Measurements from ENCODE around the gene RBM23. TPM values are rescaled to one million over a fixed set of nuclear protein-coding genes. Genes with fewer than 3 reads are reported as not detected.

The RBM23 gene
- total RNA-seq, 1 donor from 2014 or later = 95.9 TPM

DNA sequence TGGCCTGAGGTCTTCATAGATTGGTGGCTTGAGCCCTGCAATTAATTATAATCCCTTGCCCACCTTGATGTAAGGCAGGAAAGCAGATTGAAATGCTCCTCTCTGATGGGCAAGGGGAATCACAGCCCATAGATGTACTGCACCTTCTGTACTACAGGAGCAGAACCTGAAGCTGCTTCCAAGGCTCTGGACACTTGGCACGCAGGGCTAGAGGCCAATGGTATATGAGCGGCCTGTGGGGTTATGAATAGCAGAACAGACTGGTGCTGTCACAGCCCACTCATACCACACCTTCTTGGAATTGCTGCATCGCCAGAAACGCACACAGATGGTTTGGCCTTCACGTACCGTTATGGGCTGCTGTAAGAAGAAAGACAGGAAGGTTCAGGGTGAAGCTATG, 1.7 kb upstream of the RBM23 start:
- intact Hi-C loops (cut with micrococcal nuclease) = loop anchor here (10.0 kb wide), 1 partner anchor 1536 kb away; the partner anchor contains the start of gene SUPT16H

DNA sequence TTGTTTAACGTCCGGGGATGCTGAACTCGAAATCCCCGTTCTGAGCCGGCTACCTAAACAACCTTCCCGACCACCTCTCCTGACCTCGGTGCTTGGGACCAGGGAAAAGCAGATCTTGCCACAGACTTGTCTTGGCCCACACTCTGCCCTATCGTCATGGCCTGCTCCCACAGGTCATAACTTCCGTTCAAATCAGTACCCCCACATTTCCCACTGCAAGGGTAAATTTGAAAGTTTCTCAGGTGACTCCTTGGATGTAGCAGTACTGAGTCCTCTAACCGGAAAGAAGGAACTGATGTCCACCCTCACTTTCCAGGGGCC, 612 bp upstream of the RBM23 start:
- intact Hi-C loops (cut with micrococcal nuclease) = loop anchor here (1.0 to 10.0 kb wide), 18 partner anchors 10 to 1651 kb away; partner anchors contain the start of genes ACIN1, C14orf119, DAD1 and EMC9

DNA sequence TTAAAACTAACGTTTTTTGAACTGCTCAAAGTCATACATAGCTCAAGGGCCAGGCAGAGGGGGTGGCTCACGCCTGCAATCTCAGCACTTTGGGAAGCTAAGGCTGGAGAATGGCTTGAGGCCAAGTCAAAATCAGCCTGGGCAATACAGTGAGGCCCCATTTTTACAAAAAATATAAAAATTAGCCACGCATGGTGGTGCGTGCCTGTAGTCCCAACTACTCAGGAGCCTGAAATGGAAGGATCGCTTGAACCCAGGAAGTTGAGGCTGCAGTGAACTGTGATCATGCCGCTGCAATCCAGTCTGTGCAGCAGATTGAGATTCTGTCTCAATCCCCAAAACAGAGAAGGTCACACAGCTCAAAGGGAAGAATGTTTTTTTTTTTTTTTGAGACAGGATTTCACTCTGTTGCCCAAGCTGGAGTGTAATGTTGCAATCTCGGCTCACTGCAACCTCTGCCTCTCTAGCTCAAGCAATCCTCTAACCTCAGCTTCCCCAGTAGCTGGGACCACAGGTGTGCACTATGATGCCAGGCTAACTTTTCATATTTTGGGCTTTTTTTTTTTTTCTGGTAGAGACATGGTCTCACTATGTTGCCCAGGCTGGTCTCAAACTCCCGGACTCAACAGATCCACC, 2.9 kb downstream of the RBM23 start:
- intact Hi-C loops (cut with micrococcal nuclease) = loop anchor here (10.0 kb wide), 1 partner anchor 1229 kb away; the partner anchor contains the start of genes EMC9, PSME2 and RNF31

DNA sequence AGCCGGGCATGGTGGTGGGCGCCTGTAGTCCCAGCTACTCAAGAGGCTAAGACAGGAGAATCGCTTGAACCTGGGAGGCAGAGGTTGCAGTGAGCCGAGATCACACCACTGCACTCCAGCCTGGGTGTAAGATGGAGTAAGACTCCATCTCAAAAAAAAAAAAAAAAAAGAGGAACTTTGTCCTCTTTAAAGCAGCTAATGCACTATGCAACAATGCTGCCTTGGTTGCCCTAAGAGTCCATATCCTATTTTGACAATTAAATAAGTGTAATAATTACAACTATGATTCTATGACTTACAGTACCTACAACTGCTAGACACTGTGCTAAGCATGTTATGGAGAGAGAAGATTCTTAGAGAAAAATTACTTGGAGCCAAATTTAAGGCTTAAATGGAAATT, 4.1 kb downstream of the RBM23 start:
- intact Hi-C loops (cut with micrococcal nuclease) = loop anchor here (10.0 kb wide), 1 partner anchor 1230 kb away; the partner anchor contains the start of genes EMC9, PSME2 and RNF31

DNA sequence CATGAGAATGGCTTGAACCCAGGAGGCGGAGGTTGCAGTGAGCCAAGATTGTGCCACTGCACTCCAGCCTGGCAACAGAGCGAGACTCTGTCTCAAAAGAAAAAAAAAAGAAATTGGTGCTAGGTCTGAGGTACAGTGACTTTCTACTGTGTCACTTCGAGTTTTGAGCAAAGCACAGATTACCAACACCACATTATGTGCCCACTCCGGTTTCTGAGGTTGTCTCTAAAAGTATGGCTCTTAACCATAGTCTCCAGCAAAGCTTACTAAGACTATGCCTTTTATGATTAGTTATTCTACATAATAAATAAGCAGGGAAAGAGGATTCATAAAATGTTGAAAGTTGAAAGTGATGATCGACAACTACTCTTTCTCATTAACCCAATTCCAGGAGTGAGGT, 8.0 kb downstream of the RBM23 start:
- intact Hi-C loops (cut with micrococcal nuclease) = loop anchor here (10.0 kb wide), 1 partner anchor 1234 kb away; the partner anchor contains the start of genes EMC9, PSME2 and RNF31

GRCh38 chr14:22908601-22909000, 10.3 kb downstream of the RBM23 start:
- intact Hi-C loops (cut with micrococcal nuclease) = no loop called here

DNA sequence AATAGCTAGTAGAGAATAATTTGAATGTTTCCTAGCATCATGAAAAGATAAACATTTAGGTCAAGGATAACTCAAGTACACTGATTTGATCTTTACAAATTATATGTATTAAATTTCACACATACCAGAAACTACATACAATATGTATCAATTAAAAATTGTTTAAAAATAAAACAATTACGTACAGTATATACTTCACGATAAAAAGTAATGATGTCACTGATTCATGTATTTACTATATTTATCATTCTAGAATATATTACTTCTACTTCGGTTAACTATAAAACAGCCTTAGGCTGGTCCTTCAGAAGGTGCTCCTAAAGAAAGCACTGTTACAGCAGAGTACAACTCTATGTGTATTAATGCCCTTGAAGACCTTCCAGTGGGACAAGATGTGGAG, 11.5 kb downstream of the RBM23 start:
- intact Hi-C loops (cut with micrococcal nuclease) = no loop called here

DNA sequence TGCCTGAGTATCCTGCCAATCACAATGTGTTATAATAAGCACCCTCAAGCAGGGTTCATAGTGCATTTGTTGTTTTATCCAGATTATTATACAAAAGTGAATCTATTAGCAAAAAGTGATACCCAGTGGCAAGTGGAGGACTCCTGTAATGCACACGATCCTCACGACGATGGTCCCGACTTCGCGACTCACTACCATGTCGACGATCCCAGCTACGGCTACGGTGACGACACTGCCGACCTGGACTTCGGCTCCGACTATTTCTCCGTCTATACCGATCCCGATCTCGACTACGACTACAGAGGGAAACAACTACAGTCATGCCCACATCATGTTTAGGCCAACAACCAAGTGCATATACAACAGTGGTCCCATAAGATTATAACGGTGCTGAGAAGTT, 12.9 kb downstream of the RBM23 start:
- intact Hi-C loops (cut with micrococcal nuclease) = no loop called here

- intact Hi-C loops (cut with micrococcal nuclease) = no loop called here
Measured at GRCh38 chr14:22905627-22906026, 13.3 kb downstream of the RBM23 start.

DNA sequence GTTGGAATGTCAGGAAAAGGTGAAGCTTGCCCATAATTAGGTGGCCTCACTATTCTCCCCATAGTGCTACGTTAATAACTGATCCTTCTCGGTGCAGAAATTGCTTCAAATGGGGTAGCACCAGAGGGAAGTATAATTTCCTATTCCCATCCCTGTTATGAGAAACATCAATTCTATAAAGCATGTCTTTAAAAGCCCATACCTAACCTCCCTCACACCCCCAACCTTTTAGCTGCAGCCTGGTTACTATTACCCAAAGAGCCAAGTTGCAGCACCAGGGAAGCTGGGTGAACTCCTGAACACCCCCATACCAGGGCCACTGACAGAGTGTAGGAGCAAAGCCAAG, 15.2 kb downstream of the RBM23 start:
- intact Hi-C loops (cut with micrococcal nuclease) = loop anchor here (5.0 kb wide), 1 partner anchor 251 kb away; no protein-coding TSS in a partner anchor

DNA sequence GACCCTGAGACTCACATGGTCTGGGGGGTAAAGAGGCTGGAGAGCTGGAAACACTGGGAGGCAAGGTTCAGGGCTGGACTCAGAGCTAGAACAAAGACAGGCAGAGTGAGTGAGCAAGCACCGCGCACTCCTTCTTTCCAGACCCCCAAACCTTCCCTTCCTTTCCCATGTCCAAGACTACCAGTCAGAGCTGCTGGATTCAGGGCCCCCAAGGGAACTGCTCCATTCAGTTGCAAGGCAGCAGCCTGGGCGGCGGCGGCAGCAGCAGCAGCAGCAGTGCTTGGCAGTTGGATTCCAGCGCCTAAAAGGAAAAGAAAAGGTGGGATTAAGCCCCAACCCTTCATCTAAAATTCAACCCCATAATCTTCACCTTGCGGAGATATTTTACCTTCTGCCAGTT, 17.1 kb downstream of the RBM23 start:
- intact Hi-C loops (cut with micrococcal nuclease) = loop anchor here (5.0 kb wide), 1 partner anchor 249 kb away; no protein-coding TSS in a partner anchor

DNA sequence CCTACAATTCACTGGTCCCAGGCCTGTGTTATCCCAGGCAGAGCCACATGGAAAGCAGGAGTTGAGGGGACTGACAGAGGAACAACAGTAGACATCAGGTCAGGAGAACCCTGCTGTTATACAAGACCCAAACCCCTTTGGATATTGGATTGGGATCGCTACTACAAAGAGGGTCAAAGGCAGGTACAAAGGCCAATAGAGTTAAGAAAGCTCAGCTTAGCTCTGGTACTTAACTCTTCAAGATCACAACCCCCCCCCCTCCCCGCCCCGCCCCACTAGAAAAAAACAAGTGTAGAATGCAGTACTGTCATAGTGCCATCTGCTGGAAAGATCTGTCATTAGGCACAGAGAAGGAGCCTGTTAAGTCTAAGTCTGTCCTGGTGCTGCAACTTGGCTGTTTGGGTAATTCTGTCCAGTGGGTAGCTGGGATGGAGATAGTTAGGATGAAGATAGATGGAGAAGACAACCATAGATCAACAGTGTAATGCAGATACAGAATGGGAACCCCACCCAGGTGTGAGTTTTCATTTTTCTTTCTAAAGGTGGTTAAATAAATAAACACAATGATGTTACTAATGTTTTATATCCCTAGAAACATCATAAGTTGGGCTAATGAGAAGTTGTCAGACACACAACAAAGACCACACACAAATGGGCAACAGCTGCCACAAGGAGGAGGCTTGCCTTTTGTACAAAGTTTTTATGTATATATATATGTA, 18.7 kb downstream of the RBM23 start:
- intact Hi-C loops (cut with micrococcal nuclease) = loop anchor here (1.0 to 5.0 kb wide), 6 partner anchors 28 to 343 kb away; no protein-coding TSS in a partner anchor

- intact Hi-C loops (cut with micrococcal nuclease) = loop anchor here (5.0 kb wide), 1 partner anchor 186 kb away; no protein-coding TSS in a partner anchor
Measured at GRCh38 chr14:22898302-22899090, 20.5 kb downstream of the RBM23 start.

- intact Hi-C loops (cut with micrococcal nuclease) = loop anchor here (5.0 kb wide), 1 partner anchor 185 kb away; no protein-coding TSS in a partner anchor
Measured at GRCh38 chr14:22897357-22897756, 21.6 kb downstream of the RBM23 start.

DNA sequence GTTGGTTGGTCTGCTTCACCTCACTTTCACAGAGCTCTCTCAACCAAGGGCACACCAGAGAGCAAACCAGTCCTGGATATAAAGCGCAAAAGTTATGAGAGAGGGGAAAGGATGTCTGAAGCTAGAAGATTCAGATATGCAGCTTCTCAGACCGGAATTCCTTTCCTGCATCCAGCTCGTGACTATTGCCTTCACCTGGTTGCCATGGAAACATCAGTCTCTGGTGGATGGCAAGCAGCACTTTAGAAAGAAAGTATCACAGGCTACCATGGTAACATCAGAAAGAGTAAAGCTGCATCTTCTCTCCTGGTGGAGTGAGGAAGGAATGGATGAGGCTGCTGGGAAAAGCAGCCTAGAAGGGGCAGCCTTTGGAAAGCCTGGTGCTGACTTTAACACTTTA, 22.2 kb downstream of the RBM23 start:
- intact Hi-C loops (cut with micrococcal nuclease) = loop anchor here (5.0 kb wide), 1 partner anchor 184 kb away; no protein-coding TSS in a partner anchor

- intact Hi-C loops (cut with micrococcal nuclease) = loop anchor here (5.0 kb wide), 1 partner anchor 184 kb away; no protein-coding TSS in a partner anchor
Measured at GRCh38 chr14:22896356-22896755, 22.6 kb downstream of the RBM23 start.

DNA sequence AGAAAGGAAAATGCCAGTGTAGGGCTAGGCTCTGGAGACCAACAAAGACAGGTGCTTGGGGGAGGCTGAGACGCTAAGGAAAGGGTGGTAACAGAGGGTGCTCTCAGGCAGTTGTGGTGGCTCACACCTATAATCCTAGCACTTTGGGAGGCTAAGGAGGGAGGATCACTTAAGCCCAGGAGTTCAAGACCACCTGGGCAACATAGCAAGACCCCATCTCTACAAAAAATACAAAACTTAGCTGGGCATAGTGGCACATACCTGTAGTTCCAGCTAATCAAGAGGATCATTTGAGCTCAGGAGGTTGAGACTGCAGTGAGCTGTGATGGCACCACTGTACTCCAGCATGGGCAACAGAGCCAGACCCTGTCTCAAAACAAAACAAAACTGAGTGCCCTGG, 23.5 kb downstream of the RBM23 start:
- intact Hi-C loops (cut with micrococcal nuclease) = loop anchor here (5.0 kb wide), 1 partner anchor 183 kb away; no protein-coding TSS in a partner anchor

GRCh38 chr14:22893706-22894105, 25.2 kb downstream of the RBM23 start:
- intact Hi-C loops (cut with micrococcal nuclease) = no loop called here

GRCh38 chr14:22892488-22892887, 26.5 kb downstream of the RBM23 start:
- intact Hi-C loops (cut with micrococcal nuclease) = no loop called here

GRCh38 chr14:22890416-22890815, 28.5 kb downstream of the RBM23 start:
- intact Hi-C loops (cut with micrococcal nuclease) = no loop called here

DNA sequence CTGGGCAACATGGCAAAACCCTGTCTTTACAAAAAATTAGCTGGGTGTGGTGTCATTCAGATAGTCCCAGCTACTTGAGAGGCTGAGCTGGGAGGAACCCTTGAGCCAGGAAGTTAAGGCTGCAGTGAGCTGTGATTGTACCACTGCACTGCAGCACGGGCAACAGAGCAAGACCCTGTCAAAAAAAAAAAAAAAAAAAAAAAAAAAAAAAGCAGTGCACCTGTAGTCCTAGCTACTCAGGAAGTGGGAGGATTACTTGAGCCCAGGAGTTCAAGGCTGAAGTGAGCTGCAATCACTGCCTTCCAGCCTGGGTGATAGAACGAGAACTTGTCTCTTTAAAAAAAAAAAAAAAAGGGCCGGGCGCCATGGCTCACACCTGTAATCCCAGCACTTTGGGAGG, 30.3 kb downstream of the RBM23 start:
- intact Hi-C loops (cut with micrococcal nuclease) = loop anchor here (1.0 kb wide), 1 partner anchor 206 kb away; no protein-coding TSS in a partner anchor

Measured in T-helper 1 cell treated with Interleukin-12 subunit alpha and Interleukin-12 subunit beta and Interleukin-4 antibody, amounts not matched to agents 30 ng/mL and 1 ng/mL, for 36 hours (primary cell).